Activated CD4-positive, alpha-beta T cell treated with anti-CD3 and anti-CD28 coated beads, Interleukin-2, amount 10 ng/mL, durations not matched to agents 7 days and 5 days (primary cell): ENCODE results near the gene RNF215. TPM values are rescaled to one million over a fixed set of nuclear protein-coding genes. Genes with fewer than 3 reads are reported as not detected.

Source experiments
- CTCF ChIA-PET: fragments of 350-600 bp; sonication (Branson Sonifier 250); formaldehyde crosslinking; loops from one replicate; lab custom pipeline; 2021; ENCODE audit warnings: antibody characterized with exemption; lab: Charles Lee
- POLR2A ChIA-PET: fragments of 350-600 bp; sonication (Branson Sonifier 250); formaldehyde crosslinking; loops from one replicate; lab custom pipeline; 2021; ENCODE audit warnings: antibody characterized with exemption; lab: Charles Lee
- DNase-seq: peaks from one replicate; pipeline ENCODE4 v3.0.0-alpha.2; 2020
- H3K27ac Mint-ChIP-seq: one replicate; pipeline ENCODE4 v1.8.0; 2021; ENCODE audit warnings: mild to moderate bottlenecking, moderate library complexity, mixed read lengths
- H3K27me3 Mint-ChIP-seq: one replicate; pipeline ENCODE4 v1.8.0; 2021; ENCODE audit warnings: mixed read lengths
- H3K36me3 Mint-ChIP-seq: one replicate; pipeline ENCODE4 v1.8.0; 2021; ENCODE audit warnings: low read depth, mixed read lengths
- H3K4me1 Mint-ChIP-seq: one replicate; pipeline ENCODE4 v1.8.0; 2021; ENCODE audit warnings: mixed read lengths
- H3K4me3 Mint-ChIP-seq: one replicate; pipeline ENCODE4 v1.8.0; 2021; ENCODE audit warnings: mild to moderate bottlenecking, moderate library complexity, mixed read lengths
- H3K9me3 Mint-ChIP-seq: one replicate; pipeline ENCODE4 v1.8.0; 2021; ENCODE audit warnings: mixed read lengths
- total RNA-seq, 2 experiments: library from RNA; stranded (reverse); gene quantifications; one replicate each; pipeline ENCODE4 v1.2.3, GENCODE V29; 2021

RNF215 gene
- total RNA-seq, 2 experiments from 2014 or later: 9.8 to 9.9 TPM

- POLR2A ChIA-PET: no interaction called here
- H3K4me3 Mint-ChIP-seq: peak overlapping the region; percentile 99
- H3K4me1 Mint-ChIP-seq: peaks cover 46% of the 10 kb centered on the region
- DNase-seq: peak; percentile 90
- H3K27me3 Mint-ChIP-seq: no peaks in the 10 kb centered on the region
- peak overlapping the region; percentile 92 for H3K27ac Mint-ChIP-seq
- peaks cover 35% of the 10 kb centered on the region for H3K36me3 Mint-ChIP-seq
- H3K9me3 Mint-ChIP-seq: no peaks in the 10 kb centered on the region
- CTCF ChIA-PET: interaction anchor here (0.5 to 7.4 kb wide), 18 partner anchors 8 to 162 kb away, joined by 3 to 91 read pairs (median 4); partner anchors contain the start of gene SEC14L2
Observed at GRCh38 chr22:30426388-30427353, 39.5 kb upstream of the RNF215 start.

- Mint-ChIP-seq H3K4me1 (peaks cover 55% of the 10 kb centered on the region), H3K4me3 (peak within 1 kb of the TSS; percentile 99), H3K27me3 (no peaks in the 10 kb centered on the region), H3K9me3 (no peaks in the 10 kb centered on the region), H3K27ac (peak within 1 kb of the TSS; percentile 99), H3K36me3 (peaks cover 35% of the 10 kb centered on the region)
- ChIA-PET POLR2A (no interaction called here), CTCF (interaction anchor here (0.9 to 7.4 kb wide), 22 partner anchors 7 to 161 kb away, joined by 3 to 91 read pairs (median 4); partner anchors contain the start of genes RNF215 and SEC14L2)
- peak; percentile 48 for DNase-seq
Observed at GRCh38 chr22:30425616-30426387, 38.6 kb upstream of the RNF215 start, which contains the start of gene MTFP1. Gene MTFP1 (plus strand): TSS chr22:30425768. CDS start chr22:30425880, 112 bp downstream.

GRCh38 chr22:30425327-30425615, 38.1 kb upstream of the RNF215 start:
- ChIA-PET CTCF (interaction anchor here (0.9 to 7.4 kb wide), 14 partner anchors 11 to 160 kb away, joined by 3 to 91 read pairs (median 7); partner anchors contain the start of genes CASTOR1, RNF215 and SEC14L2), POLR2A (interaction anchor here (0.7 to 1.0 kb wide), 2 partner anchors 15 to 29 kb away, joined by 3 to 4 read pairs; partner anchors contain the start of gene SEC14L2)
- no peaks in the 10 kb centered on the region for H3K9me3 Mint-ChIP-seq
- no peak for DNase-seq
- peaks cover 37% of the 10 kb centered on the region for H3K36me3 Mint-ChIP-seq
- H3K27ac Mint-ChIP-seq: peak overlapping the region; percentile 92
- H3K27me3 Mint-ChIP-seq: no peaks in the 10 kb centered on the region
- H3K4me1 Mint-ChIP-seq: peaks cover 60% of the 10 kb centered on the region
- H3K4me3 Mint-ChIP-seq: peak overlapping the region; percentile 99

GRCh38 chr22:30424534-30425326, 37.5 kb upstream of the RNF215 start:
- no peaks in the 10 kb centered on the region for H3K27me3 Mint-ChIP-seq
- POLR2A ChIA-PET: interaction anchor here (0.7 to 1.0 kb wide), 2 partner anchors 15 to 28 kb away, joined by 3 to 4 read pairs; partner anchors contain the start of gene SEC14L2
- peak overlapping the region; percentile 99 for H3K27ac Mint-ChIP-seq
- peak overlapping the region; percentile 99 for H3K4me3 Mint-ChIP-seq
- peak; percentile 40 for DNase-seq
- CTCF ChIA-PET: interaction anchor here (0.5 to 7.4 kb wide), 19 partner anchors 10 to 391 kb away, joined by 3 to 91 read pairs (median 6); partner anchors contain the start of genes CASTOR1, CCDC157, RNF215 and SEC14L2
- peaks cover 35% of the 10 kb centered on the region for H3K36me3 Mint-ChIP-seq
- no peaks in the 10 kb centered on the region for H3K9me3 Mint-ChIP-seq
- peaks cover 61% of the 10 kb centered on the region for H3K4me1 Mint-ChIP-seq

GRCh38 chr22:30423959-30424533, 36.8 kb upstream of the RNF215 start:
- CTCF ChIA-PET: interaction anchor here (0.5 to 7.4 kb wide), 15 partner anchors 9 to 390 kb away, joined by 3 to 91 read pairs (median 6); partner anchors contain the start of genes CASTOR1, CCDC157, RNF215 and SEC14L2

GRCh38 chr22:30423301-30423958, 36.2 kb upstream of the RNF215 start:
- POLR2A ChIA-PET: interaction anchor here (0.7 to 1.0 kb wide), 2 partner anchors 21 to 245 kb away, joined by 3 read pairs; no protein-coding TSS in a partner anchor
- H3K27ac Mint-ChIP-seq: peak overlapping the region; percentile 99
- H3K4me1 Mint-ChIP-seq: peaks cover 63% of the 10 kb centered on the region
- H3K4me3 Mint-ChIP-seq: peak overlapping the region; percentile 99
- CTCF ChIA-PET: interaction anchor here (0.8 to 7.4 kb wide), 13 partner anchors 9 to 135 kb away, joined by 3 to 91 read pairs (median 12); partner anchors contain the start of genes CASTOR1, CCDC157, RNF215 and SEC14L2
- H3K27me3 Mint-ChIP-seq: no peaks in the 10 kb centered on the region
- H3K36me3 Mint-ChIP-seq: peaks cover 36% of the 10 kb centered on the region
- peak; percentile 41 for DNase-seq
- no peaks in the 10 kb centered on the region for H3K9me3 Mint-ChIP-seq

More at GRCh38 chr22:30423959-30424533, 36.8 kb upstream of the RNF215 start:
- Mint-ChIP-seq H3K27ac (peak overlapping the region; percentile 99), H3K4me1 (peaks cover 63% of the 10 kb centered on the region), H3K4me3 (peak overlapping the region; percentile 99), H3K36me3 (peaks cover 38% of the 10 kb centered on the region), H3K9me3 (no peaks in the 10 kb centered on the region), H3K27me3 (no peaks in the 10 kb centered on the region)
- DNase-seq: peak; percentile 100
- POLR2A ChIA-PET: interaction anchor here (0.7 to 1.0 kb wide), 3 partner anchors 21 to 246 kb away, joined by 3 read pairs; partner anchors contain the start of gene SEC14L2

- peak overlapping the region; percentile 99 for H3K4me3 Mint-ChIP-seq
- peak overlapping the region; percentile 99 for H3K27ac Mint-ChIP-seq
- ChIA-PET CTCF (interaction anchor here (0.5 to 7.4 kb wide), 11 partner anchors 8 to 1656 kb away, joined by 3 to 91 read pairs (median 10); partner anchors contain the start of genes CASTOR1, RNF215 and SEC14L2), POLR2A (interaction anchor here (0.7 to 1.0 kb wide), 3 partner anchors 12 to 30 kb away, joined by 3 to 5 read pairs (median 3); no protein-coding TSS in a partner anchor)
- peaks cover 38% of the 10 kb centered on the region for H3K36me3 Mint-ChIP-seq
- H3K9me3 Mint-ChIP-seq: no peaks in the 10 kb centered on the region
- H3K4me1 Mint-ChIP-seq: peaks cover 62% of the 10 kb centered on the region
- DNase-seq: peak; percentile 12
- no peaks in the 10 kb centered on the region for H3K27me3 Mint-ChIP-seq
Observed at GRCh38 chr22:30422481-30423300, 35.5 kb upstream of the RNF215 start.

GRCh38 chr22:30421695-30422480, 34.7 kb upstream of the RNF215 start:
- Mint-ChIP-seq H3K36me3 (peaks cover 34% of the 10 kb centered on the region), H3K4me3 (peak overlapping the region; percentile 99), H3K4me1 (peaks cover 55% of the 10 kb centered on the region), H3K27ac (peak overlapping the region; percentile 99), H3K27me3 (no peaks in the 10 kb centered on the region), H3K9me3 (no peaks in the 10 kb centered on the region)
- ChIA-PET CTCF (interaction anchor here (0.5 to 7.4 kb wide), 13 partner anchors 7 to 1655 kb away, joined by 3 to 91 read pairs (median 5); partner anchors contain the start of genes RNF215 and SEC14L2), POLR2A (interaction anchor here (0.7 to 0.8 kb wide), 2 partner anchors 12 to 29 kb away, joined by 3 to 5 read pairs; no protein-coding TSS in a partner anchor)
- no peak for DNase-seq

- no peaks in the 10 kb centered on the region for H3K9me3 Mint-ChIP-seq
- peaks cover 47% of the 10 kb centered on the region for H3K4me1 Mint-ChIP-seq
- DNase-seq: no peak
- ChIA-PET CTCF (interaction anchor here (0.6 to 4.8 kb wide), 4 partner anchors 9 to 132 kb away, joined by 3 to 28 read pairs (median 6); no protein-coding TSS in a partner anchor), POLR2A (no interaction called here)
- H3K27ac Mint-ChIP-seq: no peak overlapping the region
- H3K27me3 Mint-ChIP-seq: no peaks in the 10 kb centered on the region
- peaks cover 42% of the 10 kb centered on the region for H3K36me3 Mint-ChIP-seq
- H3K4me3 Mint-ChIP-seq: no peak overlapping the region
Observed at GRCh38 chr22:30420347-30421125, 33.3 kb upstream of the RNF215 start.
